CD4-positive, alpha-beta T cell (primary cell): ENCODE results near the gene ATF4. TPM values are rescaled to one million over a fixed set of nuclear protein-coding genes. Genes with fewer than 3 reads are reported as not detected.
A peak's percentile ranks its signal among the peaks of the same experiment; 100 is the strongest.
"Not testable (repeated sequence)": the region's sequence is repeated elsewhere in the genome, so short reads cannot be mapped to it uniquely, and the experiment has no call there.

Experiments
- ATAC-seq: fragments of 200-7000 bp; cut with Tn5 transposase; one replicate; pipeline ENCODE4 v1.10.0; 2022; ENCODE audit warnings: mild to moderate bottlenecking; ENCODE audit not compliant: poor library complexity
- CTCF ChIA-PET: fragments of 350-600 bp; sonication (Branson Sonifier 250); formaldehyde crosslinking; loops from one replicate; lab custom pipeline; 2021; ENCODE audit warnings: antibody characterized with exemption, inconsistent platforms; lab: Charles Lee
- POLR2A ChIA-PET: fragments of 350-600 bp; sonication (Branson Sonifier 250); formaldehyde crosslinking; loops from one replicate; lab custom pipeline; 2021; ENCODE audit warnings: antibody characterized with exemption, inconsistent platforms; lab: Charles Lee
- DNase-seq, 14 experiments: peaks; one replicate each; pipeline ENCODE4 v3.0.0-alpha.2; 2013 to 2020; ENCODE audit warnings: mixed read lengths in 2 of 14
- H3K27ac ChIP-seq, 2 donors: one replicate each; pipeline versions ENCODE4 v1.5.1 to v1.7.0; 2013; ENCODE audit warnings: low read length in 2 of 2, low read depth in 1 of 2, mild to moderate bottlenecking in 1 of 2
- H3K27me3 ChIP-seq, 2 experiments: 1 replicate in 1 of 2; 2 replicates in 1 of 2; pipeline versions ENCODE4 v1.6.1 to v1.7.0; 2013; ENCODE audit warnings: low read length in 2 of 2, control low read depth in 1 of 2, mild to moderate bottlenecking in 1 of 2, moderate library complexity in 1 of 2; ENCODE audit not compliant: insufficient read depth in 2 of 2, control insufficient read depth in 1 of 2
- H3K36me3 ChIP-seq: one replicate; pipeline ENCODE4 v1.6.1; 2013; ENCODE audit warnings: low read length, control low read depth; ENCODE audit not compliant: insufficient read depth
- H3K4me1 ChIP-seq: one replicate; pipeline ENCODE4 v1.6.1; 2013; ENCODE audit warnings: low read length, control low read depth; ENCODE audit not compliant: insufficient read depth
- H3K4me3 ChIP-seq: one replicate; pipeline ENCODE4 v1.5.1; 2013; ENCODE audit warnings: mild to moderate bottlenecking, low read length, moderate library complexity
- H3K9me3 ChIP-seq, 2 experiments: 1 replicate in 1 of 2; 2 replicates in 1 of 2; pipeline versions ENCODE4 v1.6.1 to v1.7.0; 2013; ENCODE audit warnings: low read length in 2 of 2, mild to moderate bottlenecking in 2 of 2, control low read depth in 1 of 2, moderate library complexity in 1 of 2; ENCODE audit not compliant: control insufficient read depth in 1 of 2, insufficient read depth in 1 of 2
- H3K27ac Mint-ChIP-seq: one replicate; pipeline ENCODE4 v1.8.0; 2020; ENCODE audit warnings: mixed read lengths
- H3K27me3 Mint-ChIP-seq: one replicate; pipeline ENCODE4 v1.8.0; 2021; ENCODE audit warnings: mixed read lengths
- H3K36me3 Mint-ChIP-seq: one replicate; pipeline ENCODE4 v1.8.0; 2021; ENCODE audit warnings: low read depth, mixed read lengths
- H3K4me1 Mint-ChIP-seq: one replicate; pipeline ENCODE4 v1.8.0; 2021; ENCODE audit warnings: low read depth, mixed read lengths
- H3K4me3 Mint-ChIP-seq: one replicate; pipeline ENCODE4 v1.8.0; 2020; ENCODE audit warnings: mild to moderate bottlenecking, mixed read lengths
- H3K9me3 Mint-ChIP-seq: one replicate; pipeline ENCODE4 v1.8.0; 2020; ENCODE audit warnings: mixed read lengths
- intact Hi-C, 2 experiments: fragments of 100-400 bp; cut with DNase I in 1 of 2; cut with micrococcal nuclease in 1 of 2; formaldehyde crosslinking; loops; one replicate each; pipeline versions ENCODE4 v1.15.1 to v1.9.0; 2023 to 2025; cut with DNase I, micrococcal nuclease
- total RNA-seq, 174 experiments: library from RNA in 2 of 174; stranded (reverse) in 2 of 174; gene quantifications; one replicate each; pipeline ENCODE4 v1.2.3 and lab custom pipeline; 2021 to 2026
- TF ChIP-seq, protein P1 (sequence below): fragments of 200-600 bp; IDR thresholded peaks from one replicate; pipeline ENCODE4 v1.8.0; 2022; ENCODE audit warnings: antibody characterized with exemption, mild to moderate bottlenecking

ATF4 gene
- total RNA-seq, 2 experiments from 2014 or later, result 358 to 365 TPM

DNA sequence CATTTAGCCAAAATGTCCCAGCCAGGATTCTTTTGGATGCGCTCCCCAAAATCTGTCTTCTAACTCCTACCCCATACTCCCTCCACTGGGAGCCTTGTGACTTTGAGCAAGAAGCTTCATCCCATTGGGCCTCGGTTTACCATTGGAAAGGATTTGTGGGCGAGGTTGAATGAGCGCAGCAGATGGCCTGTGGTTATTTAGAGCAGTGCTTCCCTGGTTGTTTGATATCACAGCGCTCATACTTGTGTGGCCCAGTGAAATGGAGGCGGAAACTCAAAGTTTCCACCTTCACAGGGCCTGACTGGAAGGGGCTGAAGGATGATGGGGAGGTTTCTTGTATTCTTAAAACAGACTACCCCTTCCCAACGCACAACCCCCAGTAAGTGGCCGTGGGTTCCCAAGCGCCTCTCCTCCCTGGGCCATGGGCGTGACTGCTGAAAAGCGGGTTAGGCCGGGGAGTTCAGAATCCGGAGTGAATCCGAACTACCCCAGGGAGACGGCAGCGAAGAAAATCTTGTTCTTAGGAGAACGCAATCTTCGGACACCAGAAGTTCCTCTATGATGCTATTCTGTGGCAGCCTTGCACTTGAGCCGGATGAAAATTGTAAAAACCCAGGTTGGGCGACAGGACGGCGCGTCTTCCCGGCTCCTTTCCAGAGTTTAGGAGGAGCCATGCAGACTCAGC is 1.2 kb upstream of the ATF4 start:
- intact Hi-C loops, result no loop called here

GRCh38 chr22:39519681-39520225 is 609 bp upstream of the ATF4 start:
- CTCF ChIA-PET, result interaction anchor here (0.7 to 8.4 kb wide), 4 partner anchors 11 to 200 kb away, joined by 3 to 69 read pairs (median 5); partner anchors contain the start of genes RPL3 and RPS19BP1
- Histone ChIP-seq H3K27ac (peak overlapping the region; percentile 92 to 95), H3K27me3 (no peaks in the 10 kb centered on the region), H3K4me3 (peak overlapping the region; percentile 100), H3K36me3 (peaks cover 57% of the 10 kb centered on the region), H3K9me3 (no peaks in the 10 kb centered on the region), H3K4me1 (peaks cover 48% of the 10 kb centered on the region)
- TF ChIP-seq, protein P1, sequence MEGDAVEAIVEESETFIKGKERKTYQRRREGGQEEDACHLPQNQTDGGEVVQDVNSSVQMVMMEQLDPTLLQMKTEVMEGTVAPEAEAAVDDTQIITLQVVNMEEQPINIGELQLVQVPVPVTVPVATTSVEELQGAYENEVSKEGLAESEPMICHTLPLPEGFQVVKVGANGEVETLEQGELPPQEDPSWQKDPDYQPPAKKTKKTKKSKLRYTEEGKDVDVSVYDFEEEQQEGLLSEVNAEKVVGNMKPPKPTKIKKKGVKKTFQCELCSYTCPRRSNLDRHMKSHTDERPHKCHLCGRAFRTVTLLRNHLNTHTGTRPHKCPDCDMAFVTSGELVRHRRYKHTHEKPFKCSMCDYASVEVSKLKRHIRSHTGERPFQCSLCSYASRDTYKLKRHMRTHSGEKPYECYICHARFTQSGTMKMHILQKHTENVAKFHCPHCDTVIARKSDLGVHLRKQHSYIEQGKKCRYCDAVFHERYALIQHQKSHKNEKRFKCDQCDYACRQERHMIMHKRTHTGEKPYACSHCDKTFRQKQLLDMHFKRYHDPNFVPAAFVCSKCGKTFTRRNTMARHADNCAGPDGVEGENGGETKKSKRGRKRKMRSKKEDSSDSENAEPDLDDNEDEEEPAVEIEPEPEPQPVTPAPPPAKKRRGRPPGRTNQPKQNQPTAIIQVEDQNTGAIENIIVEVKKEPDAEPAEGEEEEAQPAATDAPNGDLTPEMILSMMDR, result peak; percentile 47
- DNase-seq, result peak in 4 of 14 experiments; percentile 50 to 99 (median 97)
- Mint-ChIP-seq H3K9me3 (no peaks in the 10 kb centered on the region), H3K4me1 (peaks cover 52% of the 10 kb centered on the region), H3K27me3 (peaks cover 5% of the 10 kb centered on the region), H3K4me3 (peak overlapping the region; percentile 97), H3K27ac (peak overlapping the region; percentile 98), H3K36me3 (peaks cover 72% of the 10 kb centered on the region)
- POLR2A ChIA-PET, result interaction anchor here (0.6 to 5.7 kb wide), 42 partner anchors 11 to 1432 kb away, joined by 3 to 129 read pairs (median 4); partner anchors contain the start of genes GTPBP1, MIEF1, RBX1 and RPL3
- intact Hi-C loops, result loop anchor here (1.0 kb wide), 3 partner anchors 13 to 200 kb away; partner anchors contain the start of genes RPS19BP1 (in 2 of the 2), MIEF1 (in 1 of the 2) and RPL3 (in 1 of the 2)
- ATAC-seq, result peak; percentile 91

More for the DNA sequence above, 1.2 kb upstream of the ATF4 start:
- Histone ChIP-seq H3K27me3 (no peaks in the 10 kb centered on the region), H3K9me3 (no peaks in the 10 kb centered on the region), H3K4me3 (peak overlapping the region; percentile 100), H3K27ac (peak overlapping the region; percentile 92 to 95), H3K4me1 (peaks cover 41% of the 10 kb centered on the region), H3K36me3 (peaks cover 60% of the 10 kb centered on the region)
- POLR2A ChIA-PET, result interaction anchor here (0.6 to 5.7 kb wide), 40 partner anchors 10 to 1432 kb away, joined by 3 to 129 read pairs (median 4); partner anchors contain the start of genes GTPBP1, MIEF1, RBX1 and RPL3
- ATAC-seq, result no peak
- H3K36me3 Mint-ChIP-seq, result peaks cover 72% of the 10 kb centered on the region
- peak overlapping the region; percentile 97 for H3K4me3 Mint-ChIP-seq
- peaks cover 5% of the 10 kb centered on the region for H3K27me3 Mint-ChIP-seq
- H3K9me3 Mint-ChIP-seq, result no peaks in the 10 kb centered on the region
- H3K4me1 Mint-ChIP-seq, result peaks cover 47% of the 10 kb centered on the region
- DNase-seq, result no peak
- CTCF ChIA-PET, result interaction anchor here (1.0 to 8.4 kb wide), 4 partner anchors 11 to 23 kb away, joined by 3 to 69 read pairs (median 6); partner anchors contain the start of gene RPS19BP1
- TF ChIP-seq, protein P1, result no peak
- peak overlapping the region; percentile 98 for H3K27ac Mint-ChIP-seq

- H3K9me3 Mint-ChIP-seq, intact Hi-C loops, ATAC-seq, H3K9me3 ChIP-seq, H3K27me3 Mint-ChIP-seq, H3K27me3 ChIP-seq: not testable (repeated sequence)
- peaks cover 70% of the 10 kb centered on the region for H3K36me3 Mint-ChIP-seq
- peak overlapping the region; percentile 98 for H3K27ac Mint-ChIP-seq
- peaks cover 62% of the 10 kb centered on the region for H3K4me1 ChIP-seq
- H3K27ac ChIP-seq, result peak overlapping the region; percentile 92 to 95
- POLR2A ChIA-PET, result interaction anchor here (0.6 to 5.7 kb wide), 8 partner anchors 9 to 523 kb away, joined by 3 to 129 read pairs (median 24); partner anchors contain the start of genes MIEF1, RPL3 and RPS19BP1
- DNase-seq, result peak in 1 of 14 experiments; percentile 82
- H3K4me3 ChIP-seq, result peak overlapping the region; percentile 100
- H3K36me3 ChIP-seq, result peaks cover 41% of the 10 kb centered on the region
- CTCF ChIA-PET, result interaction anchor here (0.5 to 8.4 kb wide), 2 partner anchors 9 to 605 kb away, joined by 4 to 69 read pairs; partner anchors contain the start of gene RPS19BP1
- H3K4me1 Mint-ChIP-seq, result peaks cover 62% of the 10 kb centered on the region
- peak overlapping the region; percentile 97 for H3K4me3 Mint-ChIP-seq
Measured at GRCh38 chr22:39521106-39521885, 934 bp downstream of the ATF4 start.

GRCh38 chr22:39522091-39522490 is 1.7 kb downstream of the ATF4 start:
- H3K27me3 ChIP-seq, ATAC-seq, H3K9me3 ChIP-seq, H3K9me3 Mint-ChIP-seq, DNase-seq, intact Hi-C loops, H3K27me3 Mint-ChIP-seq: not testable (repeated sequence)
- peaks cover 73% of the 10 kb centered on the region for H3K36me3 Mint-ChIP-seq
- H3K4me3 ChIP-seq, result peak overlapping the region; percentile 100
- peak overlapping the region in 1 of 2 donors; percentile 15 for H3K27ac ChIP-seq
- peak overlapping the region; percentile 97 for H3K4me3 Mint-ChIP-seq
- peaks cover 70% of the 10 kb centered on the region for H3K4me1 ChIP-seq
- H3K4me1 Mint-ChIP-seq, result peaks cover 67% of the 10 kb centered on the region
- CTCF ChIA-PET, result interaction anchor here (1.3 to 1.6 kb wide), 2 partner anchors 8 to 26 kb away, joined by 4 to 11 read pairs; no protein-coding TSS in a partner anchor
- POLR2A ChIA-PET, result interaction anchor here (0.7 to 5.7 kb wide), 10 partner anchors 8 to 522 kb away, joined by 3 to 129 read pairs (median 4); partner anchors contain the start of genes MIEF1, RPL3, RPS19BP1 and TAB1
- H3K36me3 ChIP-seq, result peaks cover 37% of the 10 kb centered on the region
- peak overlapping the region; percentile 98 for H3K27ac Mint-ChIP-seq
